ENCODE results near the gene CELF2. TPM values are rescaled to one million over a fixed set of nuclear protein-coding genes. Genes with fewer than 3 reads are reported as not detected.

Gene CELF2
- total RNA-seq, 1 donor: 201 TPM

DNA sequence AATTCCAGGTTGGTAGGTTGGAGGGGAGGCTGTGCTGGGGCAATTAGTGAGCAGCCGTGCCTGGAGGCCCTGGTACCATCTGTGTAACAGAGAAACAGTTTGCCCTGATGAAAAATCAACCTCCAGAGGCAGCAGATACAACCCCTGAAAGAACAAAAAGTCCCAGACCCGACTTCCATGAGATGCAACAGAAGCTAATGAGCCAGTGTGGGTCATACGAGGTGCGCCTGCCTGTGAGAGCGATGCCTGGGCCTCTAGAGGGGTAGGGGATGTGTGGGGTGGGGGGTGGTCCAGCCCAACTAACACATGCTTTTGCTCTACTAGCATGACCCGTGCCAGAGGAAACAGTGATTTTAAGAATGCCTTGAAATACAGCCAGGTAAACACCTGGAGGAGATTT is 39.3 kb downstream of the CELF2 start:
- DNase-seq (ENCODE audit: low read depth in 2 of 3, low spot score in 2 of 3): no peak

DNA sequence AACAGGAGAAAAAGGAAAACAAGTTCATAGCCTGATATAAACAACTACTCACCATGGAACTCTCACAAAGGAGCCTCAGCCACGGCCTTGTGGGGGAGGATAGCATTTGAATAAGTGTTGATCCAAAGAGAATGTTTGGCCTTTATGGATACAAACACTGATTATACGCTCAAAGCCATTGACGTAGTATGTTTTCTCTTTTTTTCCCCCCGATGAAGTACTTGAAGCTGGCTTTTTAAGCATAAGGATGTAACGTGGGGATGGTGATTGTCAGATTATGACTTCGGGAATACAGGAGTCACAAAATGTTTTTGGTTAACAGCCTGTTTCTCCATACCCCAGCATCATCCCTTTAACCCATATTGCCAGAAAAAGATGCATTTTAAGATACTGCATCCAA is 39.8 kb downstream of the CELF2 start:
- no peak for DNase-seq (ENCODE audit: low read depth in 2 of 3, low spot score in 2 of 3)

DNA sequence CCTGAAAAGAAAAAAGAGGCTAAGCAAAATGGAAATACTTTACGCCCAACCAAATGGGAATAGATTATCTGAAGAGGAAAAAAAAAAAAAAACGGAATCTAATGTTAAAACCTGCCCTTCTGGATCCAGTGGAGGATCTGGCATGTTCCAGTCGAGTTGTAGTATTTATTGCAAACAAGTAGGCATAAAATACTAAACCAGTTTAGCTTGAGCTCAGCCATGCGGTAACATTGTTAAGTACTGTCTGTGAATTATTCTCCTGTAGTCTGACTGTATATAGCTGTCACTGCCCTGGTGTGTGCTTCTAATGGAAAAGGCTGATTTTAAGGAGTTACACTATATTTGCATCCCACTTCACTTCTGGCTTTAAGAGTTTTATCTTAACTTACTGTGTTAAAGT is 40.3 kb downstream of the CELF2 start:
- no peak for DNase-seq (ENCODE audit: low read depth in 2 of 3, low spot score in 2 of 3)

DNA sequence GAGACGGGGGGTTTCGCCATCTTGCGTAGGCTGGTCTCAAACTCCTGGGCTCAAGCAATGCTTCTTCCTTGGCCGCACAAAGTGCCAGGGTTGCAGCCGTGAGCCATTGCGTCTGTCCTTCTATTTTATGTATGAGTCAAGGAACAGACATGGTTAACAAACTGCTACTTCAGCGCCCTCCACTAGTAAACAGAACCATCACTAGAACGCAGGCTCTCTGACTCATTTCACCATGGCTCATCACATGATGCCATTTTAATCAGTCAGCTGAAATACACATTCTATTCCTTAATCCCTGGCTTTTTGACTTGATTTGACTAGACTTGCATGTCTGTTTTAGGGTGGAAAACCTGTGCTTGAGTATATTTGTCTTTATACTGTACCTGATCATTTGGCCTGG is 41.3 kb downstream of the CELF2 start:
- DNase-seq (ENCODE audit: low read depth in 2 of 3, low spot score in 2 of 3): no peak

DNA sequence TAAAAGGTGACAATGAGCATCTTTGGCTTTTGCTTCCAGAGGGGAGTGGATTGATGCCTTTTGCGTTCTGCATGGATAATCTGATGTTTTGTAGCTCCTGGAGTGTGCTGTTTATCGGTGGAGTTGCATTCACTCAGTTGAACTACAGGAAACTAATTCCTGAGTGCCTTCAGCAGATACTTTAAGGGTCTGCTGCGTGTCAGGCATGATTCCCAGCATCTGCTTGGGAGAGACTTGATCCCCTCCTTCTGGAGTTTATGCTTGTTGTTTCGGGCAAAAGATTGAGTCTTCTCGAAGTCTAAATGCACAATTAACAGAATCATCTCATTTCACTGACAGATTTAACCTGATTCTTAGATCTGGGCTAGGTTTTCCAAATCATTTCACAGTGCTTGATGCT is 46.2 kb downstream of the CELF2 start:
- no peak for DNase-seq (ENCODE audit: low read depth in 2 of 3, low spot score in 2 of 3)

DNA sequence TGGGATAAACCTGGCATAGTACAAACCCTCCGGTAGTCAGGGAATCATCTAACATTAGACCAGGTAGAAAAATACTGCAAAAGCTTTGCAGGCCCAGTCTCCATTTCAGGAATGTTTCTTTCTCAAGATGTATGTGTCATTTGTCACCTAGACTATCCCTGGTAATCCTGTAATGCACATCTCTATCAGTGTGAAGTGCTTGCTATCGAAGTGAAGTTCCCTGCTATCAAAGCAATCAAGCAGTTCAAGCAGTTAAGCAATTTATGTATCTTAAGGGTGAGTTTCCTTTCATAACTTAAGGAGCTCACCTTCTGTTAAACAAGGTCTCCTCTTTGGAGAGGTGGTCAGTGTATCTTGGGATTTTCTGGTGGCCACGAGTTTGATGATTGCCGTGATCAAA is 47.2 kb downstream of the CELF2 start:
- no peak for DNase-seq (ENCODE audit: low read depth in 2 of 3, low spot score in 2 of 3)

DNA sequence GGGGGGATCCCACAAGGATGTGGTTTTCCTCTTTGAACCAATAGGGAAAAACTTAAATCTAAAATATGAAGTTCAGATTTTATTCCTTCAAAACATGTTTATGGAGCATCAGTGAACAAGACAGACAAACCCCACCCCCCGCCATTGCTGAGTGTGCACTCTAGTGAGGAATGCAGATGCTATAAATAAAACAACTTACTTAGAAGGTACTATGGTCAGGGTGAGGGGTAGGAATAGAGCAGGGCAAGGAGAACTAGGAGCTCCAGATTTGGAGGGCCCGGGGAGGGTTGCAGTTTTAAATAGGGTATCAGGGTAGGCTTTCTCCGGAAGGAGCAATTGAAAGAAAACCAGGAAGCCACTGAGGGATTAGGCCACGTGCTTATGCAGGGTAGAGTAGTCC is 47.9 kb downstream of the CELF2 start:
- no peak for DNase-seq (ENCODE audit: low read depth in 2 of 3, low spot score in 2 of 3)

DNA sequence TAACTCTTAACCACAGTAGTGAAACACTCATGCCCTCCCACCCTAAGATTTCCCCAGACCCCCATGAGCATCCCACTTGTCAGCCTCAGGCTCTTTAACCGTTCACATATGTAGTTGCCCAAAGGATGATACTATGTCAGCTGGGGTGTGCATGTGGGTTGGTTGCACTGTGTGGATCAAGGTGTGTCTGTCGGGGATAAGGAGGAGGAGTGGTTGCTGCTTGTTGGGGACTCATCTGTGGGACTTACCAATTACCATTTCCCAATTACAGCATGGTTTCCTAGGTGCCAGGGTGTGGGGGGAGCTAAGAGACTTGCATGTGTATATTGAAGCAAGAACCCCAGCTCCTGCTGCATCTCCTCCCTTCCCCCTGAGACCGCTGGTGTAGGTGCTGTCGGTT is 48.8 kb downstream of the CELF2 start:
- no peak for DNase-seq (ENCODE audit: low read depth in 2 of 3, low spot score in 2 of 3)

DNA sequence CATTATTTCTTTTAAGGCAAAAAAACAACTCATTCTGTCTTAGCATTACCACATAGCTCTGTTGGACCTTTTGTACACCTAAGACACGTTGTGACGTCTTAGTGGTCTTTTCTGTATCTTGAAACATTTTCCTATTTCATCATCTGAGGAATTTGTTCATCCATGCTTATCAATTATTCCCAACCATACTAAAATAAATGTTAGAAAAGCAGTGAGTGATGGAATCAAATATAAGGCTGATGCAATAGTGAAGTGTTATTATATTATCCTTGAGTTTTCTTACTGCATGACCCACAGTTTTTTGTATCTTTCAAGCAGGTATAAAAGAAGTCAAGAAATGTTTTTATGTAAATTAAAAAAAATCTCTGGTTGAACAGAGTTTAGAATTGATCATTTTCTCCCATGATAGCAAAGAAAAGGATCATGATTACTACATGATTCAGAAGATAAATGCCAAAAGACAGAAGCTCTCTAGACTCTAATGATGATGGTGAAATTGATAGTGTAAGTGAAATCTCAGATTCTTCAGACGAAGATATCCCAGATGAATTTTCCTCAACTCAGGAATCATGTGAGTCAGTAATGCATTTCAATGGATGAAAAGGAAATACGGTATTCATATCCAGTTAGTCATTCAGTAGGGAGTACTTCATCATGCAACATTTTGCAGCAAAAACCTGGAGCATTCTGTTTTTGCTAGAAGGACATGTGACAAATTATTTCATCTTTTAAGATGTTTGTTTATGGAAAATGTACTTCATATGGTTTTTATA is 51.4 kb downstream of the CELF2 start:
- no peak for DNase-seq (ENCODE audit: low read depth in 2 of 3, low spot score in 2 of 3)

DNA sequence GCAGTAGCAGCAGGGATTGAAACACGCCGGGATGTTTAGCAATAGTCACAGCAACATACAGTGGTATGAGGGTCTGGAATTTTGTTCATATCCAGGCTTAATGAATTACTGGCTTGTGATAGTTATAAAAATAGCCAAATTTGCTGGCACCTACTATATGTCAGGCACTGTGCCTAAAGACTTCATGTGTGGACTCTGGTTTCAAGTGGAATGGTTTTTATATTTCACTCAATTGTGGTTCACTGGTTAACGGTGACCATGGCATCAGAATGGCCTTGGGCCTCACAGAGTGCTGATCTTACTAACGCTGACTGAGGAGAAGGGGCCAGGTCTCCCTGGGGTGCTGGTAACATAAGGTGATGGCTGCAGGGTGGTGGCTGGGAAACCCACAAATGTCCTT is 55.7 kb downstream of the CELF2 start:
- no peak for DNase-seq (ENCODE audit: low read depth in 2 of 3, low spot score in 2 of 3)

DNA sequence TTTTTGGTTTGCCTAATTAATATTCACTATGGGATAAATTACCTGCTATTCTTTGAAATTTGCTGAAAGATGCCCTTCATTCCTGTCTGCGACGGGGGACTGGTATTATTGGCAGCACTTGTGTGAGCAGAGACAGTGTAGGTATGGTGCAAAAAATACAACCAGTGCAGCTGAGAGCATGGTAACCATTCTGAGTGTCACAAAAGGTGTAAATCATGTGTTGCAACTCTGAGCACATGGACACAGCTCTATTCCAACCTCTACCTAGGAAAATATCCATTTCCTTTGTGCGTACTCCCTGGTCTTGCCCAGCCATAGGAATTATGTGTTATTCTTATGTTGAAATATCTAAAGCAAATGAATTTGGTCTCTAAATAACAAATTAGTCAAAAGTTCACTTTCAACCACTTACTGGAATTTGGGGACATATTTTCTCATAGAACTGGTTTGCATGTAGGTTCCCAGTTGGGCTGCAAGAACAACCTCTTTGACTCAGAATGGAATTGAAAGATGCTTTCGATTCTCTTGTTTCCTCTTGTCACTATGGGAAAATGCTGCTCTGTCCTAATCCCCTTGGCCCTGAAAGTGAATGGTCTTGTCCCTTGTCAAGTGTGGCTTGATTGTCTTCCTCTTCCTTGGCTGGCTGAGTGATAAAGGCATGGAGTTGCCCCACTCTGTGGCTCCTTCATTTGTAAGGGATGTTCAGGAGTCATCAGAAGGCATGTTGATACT is 57.0 kb downstream of the CELF2 start:
- no peak for DNase-seq (ENCODE audit: low read depth in 2 of 3, low spot score in 2 of 3)

DNA sequence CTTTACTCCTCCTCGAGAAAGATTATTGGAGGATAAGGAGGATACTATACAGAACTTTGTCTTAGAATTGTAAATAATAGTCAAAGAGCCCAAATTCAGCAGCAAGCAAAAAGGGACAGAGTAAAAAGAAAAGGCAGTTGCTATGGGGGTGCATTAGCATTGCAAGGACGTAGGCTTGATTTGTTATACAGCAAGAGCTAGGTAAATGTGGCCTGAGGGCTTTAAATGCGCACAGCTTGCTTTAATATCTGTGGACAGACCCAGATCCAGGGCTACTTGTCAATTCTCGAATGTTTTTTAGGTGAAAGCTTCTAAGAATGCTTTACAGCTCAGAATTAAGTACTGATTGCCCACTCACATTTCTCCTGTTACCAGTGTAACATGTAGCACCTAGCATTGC is 58.5 kb downstream of the CELF2 start:
- no peak for DNase-seq (ENCODE audit: low read depth in 2 of 3, low spot score in 2 of 3)

DNA sequence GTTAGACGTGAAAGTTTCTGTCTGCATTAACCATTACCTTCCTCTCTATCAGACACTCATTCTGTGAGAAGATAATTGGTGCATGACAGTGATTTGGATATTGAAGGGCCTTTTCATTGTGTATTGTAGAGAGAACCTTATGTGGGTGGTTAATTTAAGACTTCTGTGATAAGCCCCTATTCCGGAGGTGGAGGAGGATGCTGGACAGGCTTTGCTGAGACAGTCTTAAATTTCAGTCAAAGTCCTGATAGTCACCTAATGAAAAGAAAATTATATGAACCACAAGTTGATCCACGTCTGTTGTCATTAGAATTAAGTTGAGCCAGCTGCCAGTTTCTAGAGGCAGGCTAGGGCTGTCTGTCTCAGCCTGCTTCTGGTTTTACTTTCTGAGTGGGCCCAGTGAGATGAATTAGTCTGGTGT is 62.9 kb downstream of the CELF2 start:
- no peak for DNase-seq (ENCODE audit: low read depth in 2 of 3, low spot score in 2 of 3)

DNA sequence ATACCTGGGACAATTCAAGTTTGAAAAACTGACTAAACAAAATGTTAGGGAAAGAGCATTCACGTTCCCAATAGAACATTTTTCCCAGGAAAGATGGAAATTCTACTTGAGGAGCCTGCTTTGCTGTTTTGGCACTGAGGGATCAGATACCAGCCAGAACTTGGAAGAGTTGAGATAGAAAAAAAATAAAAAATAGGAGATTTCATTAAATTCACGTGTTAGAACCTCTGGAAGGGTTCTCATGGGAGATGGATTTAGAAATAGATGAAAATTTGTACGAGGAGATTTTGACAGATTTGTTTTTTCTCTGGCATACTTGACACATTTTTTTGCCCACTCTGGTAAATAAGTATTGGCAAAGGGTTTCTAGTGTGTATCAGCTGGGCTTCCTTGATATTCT is 63.7 kb downstream of the CELF2 start:
- DNase-seq (ENCODE audit: low read depth in 2 of 3, low spot score in 2 of 3): no peak

DNA sequence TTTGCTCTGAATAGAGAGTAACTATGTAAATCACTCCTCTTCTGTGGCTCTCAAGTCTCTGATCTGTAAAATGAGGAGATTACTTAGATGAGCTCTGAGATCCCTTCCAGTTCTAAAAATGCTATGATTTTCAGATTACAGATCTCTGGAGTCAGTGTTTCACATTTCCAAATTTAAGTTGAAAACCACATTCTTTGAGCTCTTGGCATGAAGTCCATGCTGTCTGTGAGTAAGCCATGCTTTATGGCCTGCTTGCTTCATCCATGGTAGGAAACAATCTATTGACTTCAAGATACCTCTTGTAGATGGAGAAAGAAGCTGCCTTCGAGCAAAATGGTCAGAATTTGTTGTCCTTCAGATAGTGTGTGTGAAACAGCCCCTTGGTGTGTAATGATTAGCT is 64.9 kb downstream of the CELF2 start:
- no peak for DNase-seq (ENCODE audit: low read depth in 2 of 3, low spot score in 2 of 3)

DNA sequence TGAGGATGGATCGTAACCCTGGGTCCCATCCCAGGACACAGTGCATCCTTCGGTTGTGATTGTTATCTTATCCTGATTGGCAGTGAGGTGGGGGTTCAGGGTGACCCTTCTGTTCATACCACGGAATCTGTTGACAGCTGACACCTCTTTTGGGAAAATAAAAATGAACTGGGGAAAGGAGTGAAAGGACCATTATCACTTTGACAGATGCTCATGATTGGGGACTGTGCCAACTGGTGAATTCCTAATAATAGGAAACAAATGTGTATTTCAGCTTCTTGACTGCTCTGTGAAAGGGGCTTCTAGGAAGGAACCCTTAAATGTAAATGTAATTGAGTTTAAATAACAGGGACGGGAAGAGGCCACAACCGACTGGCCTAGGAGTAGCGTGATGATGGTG is 65.4 kb downstream of the CELF2 start:
- DNase-seq (ENCODE audit: low read depth in 2 of 3, low spot score in 2 of 3): no peak

DNA sequence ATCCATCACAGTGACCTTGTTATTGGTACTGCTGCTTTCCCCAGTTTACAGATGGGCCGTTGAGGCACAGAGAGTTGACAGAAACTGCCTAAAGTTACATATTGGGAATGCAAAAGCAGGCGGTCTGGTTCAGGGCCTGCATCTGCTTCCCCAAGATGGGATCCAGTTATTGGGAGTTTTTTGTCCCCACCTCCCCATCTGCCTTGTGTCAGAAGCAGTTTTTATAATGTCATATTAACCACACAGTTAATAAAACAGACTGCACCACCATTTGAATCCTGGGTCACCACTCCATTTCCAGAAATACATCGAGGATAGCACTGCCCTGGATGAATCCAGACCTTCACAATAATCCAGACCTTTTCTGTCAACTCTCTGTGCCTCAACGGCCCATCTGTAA is 67.9 kb downstream of the CELF2 start:
- no peak for DNase-seq (ENCODE audit: low read depth in 2 of 3, low spot score in 2 of 3)

DNA sequence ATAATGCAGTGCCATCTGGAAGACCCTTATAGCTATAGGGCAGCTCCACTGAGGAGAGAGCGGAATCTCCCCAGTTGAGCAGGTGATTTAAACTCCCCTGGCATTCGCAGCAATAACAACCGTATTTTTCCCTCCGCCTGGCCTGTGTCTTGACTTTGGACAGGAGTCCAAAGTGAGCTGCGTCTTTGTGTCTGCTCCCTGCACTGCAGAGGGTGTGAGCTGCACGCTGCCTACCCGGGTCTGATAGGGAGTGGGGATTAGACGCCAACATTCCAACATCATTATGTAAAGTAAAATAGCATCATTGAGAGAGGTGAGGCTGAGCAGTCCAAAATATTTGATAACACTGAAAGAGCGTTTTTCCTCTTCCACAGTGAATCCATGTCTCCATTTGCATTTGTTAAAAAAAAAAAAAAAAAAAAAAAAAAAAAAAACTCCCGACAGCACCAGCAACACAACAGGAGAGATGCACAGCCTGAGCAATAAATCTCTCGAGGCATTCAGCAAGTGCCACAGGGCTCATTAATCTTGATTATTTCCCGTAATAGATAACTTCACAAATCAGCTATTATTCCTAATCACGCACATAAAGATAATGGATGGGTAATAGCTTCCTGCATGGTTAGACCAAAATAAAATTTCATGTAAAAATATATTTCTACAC is 68.6 kb downstream of the CELF2 start:
- no peak for DNase-seq (ENCODE audit: low read depth in 2 of 3, low spot score in 2 of 3)

DNA sequence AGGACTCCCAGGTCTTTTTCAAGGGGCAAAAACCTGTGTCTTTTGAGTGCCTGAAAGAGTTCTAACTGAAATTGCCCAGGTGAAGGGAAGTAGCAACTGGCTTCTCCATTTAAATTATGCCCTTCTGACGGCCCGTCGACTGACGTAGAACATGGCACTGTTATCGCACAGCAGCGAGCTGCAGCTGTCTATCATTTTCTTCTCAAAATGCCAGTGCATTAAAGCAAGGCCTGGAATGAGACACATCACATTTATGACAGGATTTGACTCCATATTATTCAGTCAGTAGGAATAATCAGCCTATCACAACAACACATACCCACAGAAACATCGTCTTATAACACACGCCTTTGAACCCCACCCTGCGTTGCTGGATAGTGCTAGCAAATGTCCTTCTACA is 69.7 kb downstream of the CELF2 start:
- DNase-seq (ENCODE audit: low read depth in 2 of 3, low spot score in 2 of 3): no peak

DNA sequence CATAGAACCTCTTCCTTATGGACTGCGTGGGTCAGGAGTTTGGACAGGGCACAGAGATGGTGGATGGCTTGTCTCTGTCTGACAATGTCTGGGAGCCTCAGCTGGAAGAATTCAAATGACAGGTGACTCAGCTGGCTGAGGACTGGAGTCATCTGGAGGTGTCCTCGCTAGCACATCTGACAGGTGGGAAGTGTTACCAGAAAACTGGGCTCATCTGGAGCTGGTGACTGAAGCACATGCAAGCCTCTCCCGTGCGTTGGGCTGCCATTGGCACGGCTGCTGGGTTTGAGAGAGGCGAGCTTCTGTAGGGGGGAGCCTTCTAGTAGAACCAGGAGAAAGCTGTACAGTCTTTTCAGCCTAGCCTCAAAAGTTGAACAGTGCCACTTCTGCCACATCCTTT is 71.0 kb downstream of the CELF2 start:
- DNase-seq (ENCODE audit: low read depth in 2 of 3, low spot score in 2 of 3): no peak

DNA sequence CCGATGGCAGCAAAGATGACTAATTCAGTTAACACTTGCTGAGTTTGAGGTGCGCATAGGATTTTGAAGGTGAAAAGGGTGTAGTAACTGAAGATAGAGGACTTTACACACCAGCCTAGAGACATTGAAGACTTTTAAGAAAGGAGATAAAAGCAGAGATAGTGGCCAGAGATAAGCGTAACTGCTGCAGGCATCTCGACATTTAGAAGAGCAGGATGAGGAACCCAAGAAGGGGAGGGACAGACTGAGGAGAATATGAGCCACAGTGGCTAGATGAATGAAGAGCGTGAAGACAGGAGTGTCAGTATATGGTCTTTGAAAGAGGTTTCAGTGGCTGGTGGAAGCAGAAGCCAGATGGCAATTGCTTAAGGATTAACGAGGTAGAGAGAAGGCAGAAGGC is 71.6 kb downstream of the CELF2 start:
- no peak for DNase-seq (ENCODE audit: low read depth in 2 of 3, low spot score in 2 of 3)

DNA sequence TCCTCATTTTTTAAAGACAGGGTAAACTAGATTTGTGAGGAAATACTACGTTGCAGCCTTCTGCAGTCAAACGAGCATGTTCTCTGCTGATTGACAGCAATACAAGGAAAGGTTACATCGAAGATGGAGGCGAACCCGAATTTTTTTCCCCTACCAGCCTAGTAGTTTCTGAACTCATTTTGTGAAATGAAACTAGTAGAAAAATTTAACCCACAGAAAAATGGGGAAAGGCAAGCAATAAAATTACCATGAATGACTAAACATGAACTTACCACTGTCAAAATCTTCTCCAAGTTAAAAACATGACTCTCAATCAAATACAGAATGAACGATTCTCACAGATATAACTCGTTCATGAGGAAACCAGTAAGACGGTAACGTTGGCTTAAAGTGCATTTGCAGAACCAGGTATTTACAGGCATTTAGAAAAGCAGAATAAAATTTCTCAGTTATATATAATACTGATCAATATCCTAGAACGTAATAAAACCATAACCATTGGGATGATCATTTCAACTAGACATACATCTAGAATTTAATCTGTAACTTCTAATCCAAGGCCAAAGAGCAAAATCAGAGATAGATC is 73.9 kb downstream of the CELF2 start:
- no peak for DNase-seq (ENCODE audit: low read depth in 2 of 3, low spot score in 2 of 3)

Measured in hematopoietic multipotent progenitor cell (in vitro differentiated cells).